PC-9 (cell line): ENCODE data around the gene MUC5AC. TPM values are rescaled to one million over a fixed set of nuclear protein-coding genes. Genes with fewer than 3 reads are reported as not detected.

Experiments
- BruUV-seq: library from RNA; stranded (reverse); fragments of 400-500 nt; replicated peaks from 2 replicates; lab custom pipeline; 2021; lab: Mats Ljungman, UMichigan
- CTCF ChIA-PET: fragments of 300-600 bp; sonication (Branson Sonifier 250); formaldehyde crosslinking; loops from one replicate; lab custom pipeline; 2022; ENCODE audit warnings: antibody characterized with exemption; lab: Charles Lee
- POLR2A ChIA-PET: fragments of 300-600 bp; sonication (Branson Sonifier 250); formaldehyde crosslinking; loops from one replicate; lab custom pipeline; 2022; ENCODE audit warnings: antibody characterized with exemption; ENCODE audit not compliant: unreplicated experiment; lab: Charles Lee
- DNase-seq, 2 experiments: peaks; one replicate each; pipeline versions ENCODE4 v3.0.0 to v3.0.0-alpha.2; 2015 to 2022; ENCODE audit warnings: mixed read lengths in 1 of 2
- H2AFZ ChIP-seq: fragments of 200-600 bp; sonication (generic); 2 replicates; pipeline ENCODE4 v1.8.1; 2017; ENCODE audit warnings: antibody characterized with exemption
- H3F3A ChIP-seq: fragments of 200-600 bp; sonication (generic); 2 replicates; pipeline ENCODE4 v1.8.1; 2017; ENCODE audit warnings: antibody characterized with exemption, mild to moderate bottlenecking, low read depth; ENCODE audit not compliant: insufficient read depth
- H3K27ac ChIP-seq: fragments of 200-600 bp; sonication (generic); 2 replicates; pipeline ENCODE4 v1.6.1; 2016; ENCODE audit warnings: mixed run types
- H3K27me3 ChIP-seq: fragments of 200-600 bp; sonication (generic); 2 replicates; pipeline ENCODE4 v1.6.1; 2016; ENCODE audit warnings: low read depth, mixed run types; ENCODE audit not compliant: insufficient read depth
- H3K36me3 ChIP-seq: fragments of 200-600 bp; sonication (generic); 2 replicates; pipeline ENCODE4 v1.6.1; 2016; ENCODE audit warnings: low read depth, mixed run types
- H3K4me1 ChIP-seq: fragments of 200-600 bp; sonication (generic); replicated peaks from 2 replicates; pipeline ENCODE4 v1.6.1; 2016; ENCODE audit warnings: mixed run types; ENCODE audit not compliant: insufficient read depth
- H3K4me2 ChIP-seq: fragments of 200-600 bp; sonication (generic); 2 replicates; pipeline ENCODE4 v1.6.1; 2017; ENCODE audit warnings: mixed run types
- H3K4me3 ChIP-seq: fragments of 200-600 bp; sonication (generic); 2 replicates; pipeline ENCODE4 v1.6.1; 2016; ENCODE audit warnings: mixed run types
- H3K79me2 ChIP-seq: fragments of 200-600 bp; sonication (generic); 2 replicates; pipeline ENCODE4 v1.6.1; 2017; ENCODE audit warnings: low read depth, mixed run types
- H3K9me2 ChIP-seq: fragments of 200-600 bp; sonication (generic); 2 replicates; pipeline ENCODE4 v1.8.1; 2017; ENCODE audit warnings: mild to moderate bottlenecking; ENCODE audit not compliant: insufficient read depth
- H3K9me3 ChIP-seq: fragments of 200-600 bp; sonication (generic); 2 replicates; pipeline ENCODE4 v1.8.1; 2016; ENCODE audit warnings: low read depth; ENCODE audit not compliant: insufficient read depth
- H4K20me1 ChIP-seq: fragments of 200-600 bp; sonication (generic); 2 replicates; pipeline ENCODE4 v1.8.1; 2017; ENCODE audit not compliant: insufficient read depth
- EZH2 ChIP-seq: fragments of 200-600 bp; sonication (generic); IDR thresholded peaks from 2 replicates; pipeline ENCODE4 v1.8.0; 2017; ENCODE audit warnings: antibody characterized with exemption, low read depth
- intact Hi-C: fragments of 100-400 bp; cut with micrococcal nuclease; formaldehyde crosslinking; loops from one replicate; pipeline ENCODE4 v1.10.0; 2022; ENCODE audit not compliant: unreplicated experiment
- total RNA-seq: library from RNA; stranded (reverse); gene quantifications from 2 replicates; pipeline ENCODE4 v1.2.3, GENCODE V29; 2021
- TF ChIP-seq, protein P1 (sequence below): fragments of 200-600 bp; sonication (generic); conservative IDR thresholded peaks from 2 replicates; pipeline ENCODE4 v1.6.1; 2017; ENCODE audit warnings: mixed run types, antibody characterized with exemption, mild to moderate bottlenecking, moderate library complexity

Gene MUC5AC
- total RNA-seq, 1 experiment from 2014 or later, result 0.09 TPM

DNA sequence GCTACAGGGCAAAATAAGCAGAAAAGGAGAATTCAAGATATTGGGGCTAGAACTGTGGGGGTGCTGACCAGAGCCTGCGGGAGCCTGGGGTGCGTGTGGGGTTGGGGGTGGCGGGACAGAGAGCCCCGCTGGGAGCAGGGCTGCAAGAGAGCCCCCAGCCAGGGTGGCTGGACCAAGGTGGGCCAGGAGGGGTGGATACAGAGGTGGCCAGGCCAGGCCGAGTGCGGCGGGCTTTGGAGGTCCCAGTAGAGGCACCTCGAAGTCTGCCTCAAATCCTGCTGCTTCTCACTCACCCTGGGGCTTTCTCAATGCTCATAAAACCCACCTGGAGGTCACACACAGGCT lies 48.2 kb downstream of the MUC5AC start:
- peaks cover 36% of the 10 kb centered on the region for H3K4me1 ChIP-seq
- H3K27ac ChIP-seq, result no peak overlapping the region
- H3K36me3 ChIP-seq, result no peaks in the 10 kb centered on the region
- H3F3A ChIP-seq, result peaks cover 4% of the 10 kb centered on the region
- no peaks in the 10 kb centered on the region for H3K9me2 ChIP-seq
- H3K9me3 ChIP-seq, result no peaks in the 10 kb centered on the region
- DNase-seq, result no peak
- CTCF ChIA-PET, result no interaction called here
- no peak overlapping the region for H3K4me3 ChIP-seq
- no peaks in the 10 kb centered on the region for H3K79me2 ChIP-seq
- TF ChIP-seq, protein P1, sequence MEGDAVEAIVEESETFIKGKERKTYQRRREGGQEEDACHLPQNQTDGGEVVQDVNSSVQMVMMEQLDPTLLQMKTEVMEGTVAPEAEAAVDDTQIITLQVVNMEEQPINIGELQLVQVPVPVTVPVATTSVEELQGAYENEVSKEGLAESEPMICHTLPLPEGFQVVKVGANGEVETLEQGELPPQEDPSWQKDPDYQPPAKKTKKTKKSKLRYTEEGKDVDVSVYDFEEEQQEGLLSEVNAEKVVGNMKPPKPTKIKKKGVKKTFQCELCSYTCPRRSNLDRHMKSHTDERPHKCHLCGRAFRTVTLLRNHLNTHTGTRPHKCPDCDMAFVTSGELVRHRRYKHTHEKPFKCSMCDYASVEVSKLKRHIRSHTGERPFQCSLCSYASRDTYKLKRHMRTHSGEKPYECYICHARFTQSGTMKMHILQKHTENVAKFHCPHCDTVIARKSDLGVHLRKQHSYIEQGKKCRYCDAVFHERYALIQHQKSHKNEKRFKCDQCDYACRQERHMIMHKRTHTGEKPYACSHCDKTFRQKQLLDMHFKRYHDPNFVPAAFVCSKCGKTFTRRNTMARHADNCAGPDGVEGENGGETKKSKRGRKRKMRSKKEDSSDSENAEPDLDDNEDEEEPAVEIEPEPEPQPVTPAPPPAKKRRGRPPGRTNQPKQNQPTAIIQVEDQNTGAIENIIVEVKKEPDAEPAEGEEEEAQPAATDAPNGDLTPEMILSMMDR, result no peak
- TF ChIP-seq EZH2, result no peak
- no peaks in the 10 kb centered on the region for H3K27me3 ChIP-seq
- POLR2A ChIA-PET, result no interaction called here
- no peak overlapping the region for H3K4me2 ChIP-seq
- H4K20me1 ChIP-seq, result no peaks in the 10 kb centered on the region
- H2AFZ ChIP-seq, result no peak overlapping the region
- BruUV-seq, result no TSS peak
- intact Hi-C loops, result loop anchor here (10.0 kb wide), 1 partner anchor 91 kb away; no protein-coding TSS in a partner anchor

DNA sequence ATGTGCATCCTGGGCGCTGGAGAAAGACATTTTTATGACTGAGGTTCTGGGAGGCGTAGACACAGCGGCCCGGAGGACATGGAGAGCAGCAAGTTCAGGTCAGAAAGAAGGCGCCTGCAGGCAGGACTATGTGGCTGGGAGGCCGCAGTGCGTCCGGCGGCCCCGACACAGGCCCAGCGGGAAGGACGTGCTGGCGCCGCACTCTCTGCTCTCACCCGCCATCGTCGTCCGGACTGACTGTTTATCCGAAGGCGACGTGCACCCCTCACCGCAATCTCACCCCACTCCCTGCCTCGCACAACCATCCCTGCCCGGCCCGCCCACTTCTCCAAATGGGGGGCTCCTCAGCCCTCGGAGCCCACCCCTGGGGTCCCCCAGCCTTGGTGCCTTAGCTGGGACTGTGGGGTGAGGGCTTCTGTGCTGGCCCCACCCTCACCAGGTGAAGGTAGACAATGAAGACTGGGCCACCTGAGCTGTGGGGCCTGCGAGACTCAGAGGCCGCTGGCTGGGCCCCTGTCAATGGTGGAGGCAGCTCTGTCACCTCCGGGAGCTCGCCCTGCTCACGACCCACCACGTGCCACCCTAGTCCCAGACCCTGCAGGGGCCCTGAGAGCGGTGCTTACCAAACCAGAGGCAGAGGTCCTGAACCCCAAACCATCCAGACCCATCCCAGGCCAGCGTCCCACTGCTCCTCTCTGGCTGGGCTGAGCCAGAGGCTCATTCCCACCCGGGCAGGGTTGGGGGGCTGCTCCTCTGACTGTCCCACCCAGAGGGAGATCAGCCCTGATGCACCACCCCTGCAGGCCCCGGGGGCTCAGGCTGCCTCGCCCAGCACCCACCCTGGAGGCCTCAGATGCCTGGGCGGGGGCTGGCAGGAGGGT lies 48.9 kb downstream of the MUC5AC start:
- Histone ChIP-seq H3F3A (peaks cover 4% of the 10 kb centered on the region), H3K27me3 (no peaks in the 10 kb centered on the region), H3K4me1 (peaks cover 32% of the 10 kb centered on the region), H4K20me1 (no peaks in the 10 kb centered on the region), H2AFZ (no peak overlapping the region), H3K4me2 (no peak overlapping the region), H3K79me2 (no peaks in the 10 kb centered on the region), H3K9me2 (no peaks in the 10 kb centered on the region), H3K27ac (no peak overlapping the region), H3K36me3 (no peaks in the 10 kb centered on the region), H3K9me3 (0 out of 2 replicates have a peak, but pooled peaks cover 2% of the 10 kb centered on the region), H3K4me3 (no peak overlapping the region)
- BruUV-seq, result no TSS peak
- no peak for DNase-seq
- CTCF ChIA-PET, result interaction anchor here (0.6 kb wide), 1 partner anchor 11 kb away, joined by 7 read pairs; no protein-coding TSS in a partner anchor
- POLR2A ChIA-PET, result no interaction called here
- TF ChIP-seq, protein P1, result no peak
- no peak for TF ChIP-seq EZH2
- intact Hi-C loops, result loop anchor here (10.0 kb wide), 1 partner anchor 92 kb away; no protein-coding TSS in a partner anchor

DNA sequence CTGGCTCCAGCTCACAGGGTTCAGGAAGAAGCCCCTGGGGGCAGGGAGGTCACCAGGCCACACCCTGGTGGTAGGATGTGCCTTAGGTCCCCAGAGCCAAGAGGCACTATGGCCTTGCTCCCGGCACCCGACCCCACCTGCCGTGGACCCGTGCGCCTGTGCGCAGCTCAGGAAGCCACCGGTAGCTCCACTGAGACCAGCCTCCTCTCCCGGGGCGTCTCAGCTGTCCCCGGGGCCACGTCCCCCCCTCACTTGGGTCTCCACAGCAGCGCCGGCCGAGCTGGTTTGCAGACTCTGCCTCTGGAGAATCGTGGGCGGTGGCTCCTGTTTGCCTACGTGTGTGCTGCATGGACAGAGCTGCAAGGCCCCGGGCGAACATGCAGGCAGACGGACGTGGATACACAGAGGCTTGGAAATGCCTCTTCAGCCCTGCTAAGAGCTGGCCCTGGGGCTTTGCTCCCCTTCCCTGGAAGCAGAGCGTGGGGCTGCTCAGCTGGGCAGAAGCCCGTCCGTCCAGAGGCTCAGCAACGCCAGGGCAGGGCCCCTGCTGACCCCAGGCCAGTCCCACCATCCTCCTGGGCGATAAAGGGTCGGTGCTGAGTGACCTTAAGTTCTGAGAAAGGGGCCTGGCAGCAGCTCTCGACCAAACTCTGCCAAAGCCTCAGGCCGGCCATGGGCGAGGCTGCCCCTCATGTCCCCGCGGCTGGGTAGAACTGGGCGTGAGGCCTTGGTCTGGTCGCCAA lies 49.8 kb downstream of the MUC5AC start:
- intact Hi-C loops, result loop anchor here (10.0 kb wide), 1 partner anchor 93 kb away; no protein-coding TSS in a partner anchor
- no peaks in the 10 kb centered on the region for H3K27me3 ChIP-seq

More for the DNA sequence above, 49.8 kb downstream of the MUC5AC start:
- H3K36me3 ChIP-seq, result no peaks in the 10 kb centered on the region
- POLR2A ChIA-PET, result no interaction called here
- no TSS peak for BruUV-seq
- TF ChIP-seq, protein P1, result no peak
- no peak for TF ChIP-seq EZH2
- 0 out of 2 replicates have a peak, but pooled peaks cover 4% of the 10 kb centered on the region for H3K9me3 ChIP-seq
- no peak overlapping the region for H3K4me3 ChIP-seq
- peaks cover 32% of the 10 kb centered on the region for H3K4me1 ChIP-seq
- H3F3A ChIP-seq, result peaks cover 4% of the 10 kb centered on the region
- no peak overlapping the region for H3K4me2 ChIP-seq
- H3K79me2 ChIP-seq, result no peaks in the 10 kb centered on the region
- no peaks in the 10 kb centered on the region for H3K9me2 ChIP-seq
- no peaks in the 10 kb centered on the region for H4K20me1 ChIP-seq
- no peak overlapping the region for H2AFZ ChIP-seq
- CTCF ChIA-PET, result interaction anchor here (0.6 kb wide), 1 partner anchor 10 kb away, joined by 7 read pairs; no protein-coding TSS in a partner anchor
- no peak for DNase-seq
- H3K27ac ChIP-seq, result no peak overlapping the region
